ENCODE data around the gene HTR3B.

The HTR3B gene

GRCh38 chr11:113881856-113882255, 22.7 kb upstream of the HTR3B start:
- H3K27me3 ChIP-seq (ENCODE audit: control insufficient read depth in 2 of 2, insufficient read depth in 2 of 2, low read length in 2 of 2) = no peaks in the 10 kb centered on the region
- no peaks in the 10 kb centered on the region for H3K36me3 ChIP-seq (ENCODE audit: control insufficient read depth in 2 of 2, insufficient read depth in 2 of 2, low read length in 2 of 2)
- no peaks in the 10 kb centered on the region for H3K9me3 ChIP-seq (ENCODE audit: control insufficient read depth in 2 of 2, low read length in 2 of 2)
- H3K4me1 ChIP-seq (ENCODE audit: control insufficient read depth in 2 of 2, insufficient read depth in 2 of 2, low read length in 2 of 2) = no peaks in the 10 kb centered on the region
- no peak overlapping the region for H3K4me3 ChIP-seq (ENCODE audit: low read length in 2 of 2)
- H3K27ac ChIP-seq (ENCODE audit: low read depth in 2 of 2, low read length in 2 of 2) = no peak overlapping the region
- H3K9ac ChIP-seq (ENCODE audit: low read depth in 1 of 2, low read length in 2 of 2) = no peak overlapping the region

GRCh38 chr11:113884361-113884836, 20.2 kb upstream of the HTR3B start:
- no peak overlapping the region for H3K27ac ChIP-seq (ENCODE audit: low read depth in 2 of 2, low read length in 2 of 2)
- H3K4me1 ChIP-seq (ENCODE audit: control insufficient read depth in 2 of 2, insufficient read depth in 2 of 2, low read length in 2 of 2) = no peaks in the 10 kb centered on the region
- H3K9me3 ChIP-seq (ENCODE audit: control insufficient read depth in 2 of 2, low read length in 2 of 2) = no peaks in the 10 kb centered on the region
- no peak overlapping the region for H3K9ac ChIP-seq (ENCODE audit: low read depth in 1 of 2, low read length in 2 of 2)
- H3K36me3 ChIP-seq (ENCODE audit: control insufficient read depth in 2 of 2, insufficient read depth in 2 of 2, low read length in 2 of 2) = no peaks in the 10 kb centered on the region
- H3K27me3 ChIP-seq (ENCODE audit: control insufficient read depth in 2 of 2, insufficient read depth in 2 of 2, low read length in 2 of 2) = no peaks in the 10 kb centered on the region
- no peak overlapping the region for H3K4me3 ChIP-seq (ENCODE audit: low read length in 2 of 2)

- Histone ChIP-seq H3K36me3 (ENCODE audit: control insufficient read depth in 2 of 2, insufficient read depth in 2 of 2, low read length in 2 of 2) (no peaks in the 10 kb centered on the region), H3K4me3 (ENCODE audit: low read length in 2 of 2) (no peak overlapping the region), H3K27me3 (ENCODE audit: control insufficient read depth in 2 of 2, insufficient read depth in 2 of 2, low read length in 2 of 2) (no peaks in the 10 kb centered on the region), H3K4me1 (ENCODE audit: control insufficient read depth in 2 of 2, insufficient read depth in 2 of 2, low read length in 2 of 2) (no peaks in the 10 kb centered on the region), H3K9ac (ENCODE audit: low read depth in 1 of 2, low read length in 2 of 2) (no peak overlapping the region), H3K27ac (ENCODE audit: low read depth in 2 of 2, low read length in 2 of 2) (no peak overlapping the region), H3K9me3 (ENCODE audit: control insufficient read depth in 2 of 2, low read length in 2 of 2) (no peaks in the 10 kb centered on the region)
These were observed 18.7 kb upstream of the HTR3B start for GRCh38 chr11:113885897-113886296.

- Histone ChIP-seq H3K4me1 (ENCODE audit: control insufficient read depth in 2 of 2, insufficient read depth in 2 of 2, low read length in 2 of 2) (no peaks in the 10 kb centered on the region), H3K4me3 (ENCODE audit: low read length in 2 of 2) (no peak overlapping the region), H3K36me3 (ENCODE audit: control insufficient read depth in 2 of 2, insufficient read depth in 2 of 2, low read length in 2 of 2) (no peaks in the 10 kb centered on the region), H3K9ac (ENCODE audit: low read depth in 1 of 2, low read length in 2 of 2) (no peak overlapping the region), H3K27me3 (ENCODE audit: control insufficient read depth in 2 of 2, insufficient read depth in 2 of 2, low read length in 2 of 2) (no peaks in the 10 kb centered on the region), H3K27ac (ENCODE audit: low read depth in 2 of 2, low read length in 2 of 2) (no peak overlapping the region), H3K9me3 (ENCODE audit: control insufficient read depth in 2 of 2, low read length in 2 of 2) (no peaks in the 10 kb centered on the region)
These were observed 15.7 kb upstream of the HTR3B start for GRCh38 chr11:113888848-113889247.

GRCh38 chr11:113894421-113894996, 10.1 kb upstream of the HTR3B start:
- Histone ChIP-seq H3K9ac (ENCODE audit: low read depth in 1 of 2, low read length in 2 of 2) (no peak overlapping the region), H3K27ac (ENCODE audit: low read depth in 2 of 2, low read length in 2 of 2) (no peak overlapping the region), H3K36me3 (ENCODE audit: control insufficient read depth in 2 of 2, insufficient read depth in 2 of 2, low read length in 2 of 2) (no peaks in the 10 kb centered on the region), H3K27me3 (ENCODE audit: control insufficient read depth in 2 of 2, insufficient read depth in 2 of 2, low read length in 2 of 2) (no peaks in the 10 kb centered on the region), H3K4me3 (ENCODE audit: low read length in 2 of 2) (no peak overlapping the region), H3K4me1 (ENCODE audit: control insufficient read depth in 2 of 2, insufficient read depth in 2 of 2, low read length in 2 of 2) (no peaks in the 10 kb centered on the region), H3K9me3 (ENCODE audit: control insufficient read depth in 2 of 2, low read length in 2 of 2) (no peaks in the 10 kb centered on the region)

- H3K4me1 ChIP-seq (ENCODE audit: control insufficient read depth in 2 of 2, insufficient read depth in 2 of 2, low read length in 2 of 2) = no peaks in the 10 kb centered on the region
- H3K4me3 ChIP-seq (ENCODE audit: low read length in 2 of 2) = no peak overlapping the region
- H3K9ac ChIP-seq (ENCODE audit: low read depth in 1 of 2, low read length in 2 of 2) = no peak overlapping the region
- no peaks in the 10 kb centered on the region for H3K27me3 ChIP-seq (ENCODE audit: control insufficient read depth in 2 of 2, insufficient read depth in 2 of 2, low read length in 2 of 2)
- no peaks in the 10 kb centered on the region for H3K36me3 ChIP-seq (ENCODE audit: control insufficient read depth in 2 of 2, insufficient read depth in 2 of 2, low read length in 2 of 2)
- no peak overlapping the region for H3K27ac ChIP-seq (ENCODE audit: low read depth in 2 of 2, low read length in 2 of 2)
- no peaks in the 10 kb centered on the region for H3K9me3 ChIP-seq (ENCODE audit: control insufficient read depth in 2 of 2, low read length in 2 of 2)
These were observed 9.0 kb upstream of the HTR3B start for GRCh38 chr11:113895367-113896155.

- H3K4me1 ChIP-seq (ENCODE audit: control insufficient read depth in 2 of 2, insufficient read depth in 2 of 2, low read length in 2 of 2) = no peaks in the 10 kb centered on the region
- H3K36me3 ChIP-seq (ENCODE audit: control insufficient read depth in 2 of 2, insufficient read depth in 2 of 2, low read length in 2 of 2) = no peaks in the 10 kb centered on the region
- no peak overlapping the region for H3K27ac ChIP-seq (ENCODE audit: low read depth in 2 of 2, low read length in 2 of 2)
- H3K9me3 ChIP-seq (ENCODE audit: control insufficient read depth in 2 of 2, low read length in 2 of 2) = no peaks in the 10 kb centered on the region
- no peaks in the 10 kb centered on the region for H3K27me3 ChIP-seq (ENCODE audit: control insufficient read depth in 2 of 2, insufficient read depth in 2 of 2, low read length in 2 of 2)
- no peak overlapping the region for H3K9ac ChIP-seq (ENCODE audit: low read depth in 1 of 2, low read length in 2 of 2)
- H3K4me3 ChIP-seq (ENCODE audit: low read length in 2 of 2) = no peak overlapping the region
These were observed 8.3 kb upstream of the HTR3B start for GRCh38 chr11:113896156-113896879.

GRCh38 chr11:113901141-113901540, 3.5 kb upstream of the HTR3B start:
- peaks cover 0 to 3% of the 10 kb centered on the region in 2 donors for H3K27me3 ChIP-seq (ENCODE audit: control insufficient read depth in 2 of 2, insufficient read depth in 2 of 2, low read length in 2 of 2)
- no peaks in the 10 kb centered on the region for H3K36me3 ChIP-seq (ENCODE audit: control insufficient read depth in 2 of 2, insufficient read depth in 2 of 2, low read length in 2 of 2)
- peaks cover 3 to 4% of the 10 kb centered on the region in 2 donors for H3K4me1 ChIP-seq (ENCODE audit: control insufficient read depth in 2 of 2, insufficient read depth in 2 of 2, low read length in 2 of 2)
- no peak overlapping the region for H3K4me3 ChIP-seq (ENCODE audit: low read length in 2 of 2)
- no peak overlapping the region for H3K9ac ChIP-seq (ENCODE audit: low read depth in 1 of 2, low read length in 2 of 2)
- no peaks in the 10 kb centered on the region for H3K9me3 ChIP-seq (ENCODE audit: control insufficient read depth in 2 of 2, low read length in 2 of 2)
- no peak overlapping the region for H3K27ac ChIP-seq (ENCODE audit: low read depth in 2 of 2, low read length in 2 of 2)

GRCh38 chr11:113906038-113906437, 1.4 kb downstream of the HTR3B start:
- H3K4me3 ChIP-seq (ENCODE audit: low read length in 2 of 2) = no peak overlapping the region
- H3K27ac ChIP-seq (ENCODE audit: low read depth in 2 of 2, low read length in 2 of 2) = no peak overlapping the region

GRCh38 chr11:113906516-113906915, 1.9 kb downstream of the HTR3B start:
- Histone ChIP-seq H3K4me1 (ENCODE audit: control insufficient read depth in 2 of 2, insufficient read depth in 2 of 2, low read length in 2 of 2) (peaks cover 8 to 9% of the 10 kb centered on the region in 2 donors), H3K27me3 (ENCODE audit: control insufficient read depth in 2 of 2, insufficient read depth in 2 of 2, low read length in 2 of 2) (peaks cover 5 to 7% of the 10 kb centered on the region in 2 donors), H3K27ac (ENCODE audit: low read depth in 2 of 2, low read length in 2 of 2) (no peak overlapping the region), H3K9me3 (ENCODE audit: control insufficient read depth in 2 of 2, low read length in 2 of 2) (no peaks in the 10 kb centered on the region), H3K36me3 (ENCODE audit: control insufficient read depth in 2 of 2, insufficient read depth in 2 of 2, low read length in 2 of 2) (no peaks in the 10 kb centered on the region), H3K9ac (ENCODE audit: low read depth in 1 of 2, low read length in 2 of 2) (no peak overlapping the region), H3K4me3 (ENCODE audit: low read length in 2 of 2) (no peak overlapping the region)

More at GRCh38 chr11:113906038-113906437, 1.4 kb downstream of the HTR3B start:
- Histone ChIP-seq H3K36me3 (ENCODE audit: control insufficient read depth in 2 of 2, insufficient read depth in 2 of 2, low read length in 2 of 2) (no peaks in the 10 kb centered on the region), H3K27me3 (ENCODE audit: control insufficient read depth in 2 of 2, insufficient read depth in 2 of 2, low read length in 2 of 2) (peaks cover 5 to 7% of the 10 kb centered on the region in 2 donors), H3K4me1 (ENCODE audit: control insufficient read depth in 2 of 2, insufficient read depth in 2 of 2, low read length in 2 of 2) (peaks cover 8 to 9% of the 10 kb centered on the region in 2 donors), H3K9me3 (ENCODE audit: control insufficient read depth in 2 of 2, low read length in 2 of 2) (no peaks in the 10 kb centered on the region), H3K9ac (ENCODE audit: low read depth in 1 of 2, low read length in 2 of 2) (no peak overlapping the region)

Data from mucosa of rectum (tissue), 2 donors.